ENCODE results near the gene CASK. TPM values are rescaled to one million over a fixed set of nuclear protein-coding genes. Genes with fewer than 3 reads are reported as not detected.

CASK gene
- total and polyA plus RNA-seq, 2 donors (not counting 1 experiment from before 2014, with no cell fraction given), result 27.4 to 78.3 TPM

GRCh38 chrX:41881166-41881565 lies 42.2 kb downstream of the CASK start:
- no peaks in the 10 kb centered on the region for H3K27me3 ChIP-seq (ENCODE audit: control insufficient read depth, insufficient read depth, low read length)
- no peaks in the 10 kb centered on the region for H3K4me1 ChIP-seq (ENCODE audit: control insufficient read depth, extremely low read depth, insufficient read depth, low read length)
- H3K9me3 ChIP-seq (ENCODE audit: control insufficient read depth, insufficient read depth, low read depth, low read length), result no peaks in the 10 kb centered on the region
- H3K4me3 ChIP-seq (replicated peaks in 1 of 4; ENCODE audit: control extremely low read depth in 1 of 4, insufficient read depth in 1 of 4, low read depth in 3 of 4, low read length in 4 of 4), result no peak overlapping the region
- no peak for DNase-seq (ENCODE audit: low read depth in 2 of 2)
- H3K79me2 ChIP-seq (ENCODE audit: control insufficient read depth, insufficient read depth, low read length), result no peaks in the 10 kb centered on the region
- H3K36me3 ChIP-seq (ENCODE audit: control insufficient read depth, insufficient read depth, low read length), result no peaks in the 10 kb centered on the region
- H3K9ac ChIP-seq (ENCODE audit: insufficient read depth, low read length), result no peak overlapping the region
- H4K20me1 ChIP-seq (ENCODE audit: control insufficient read depth, extremely low read depth, insufficient read depth, low read length), result no peaks in the 10 kb centered on the region
- no peak overlapping the region for H3K27ac ChIP-seq (ENCODE audit: insufficient read depth, low read length)
- no peak overlapping the region for H2AFZ ChIP-seq (ENCODE audit: low read length)
- no peak overlapping the region for H3K4me2 ChIP-seq (ENCODE audit: extremely low read depth, insufficient read depth, low read length)
- TF ChIP-seq, protein P1, sequence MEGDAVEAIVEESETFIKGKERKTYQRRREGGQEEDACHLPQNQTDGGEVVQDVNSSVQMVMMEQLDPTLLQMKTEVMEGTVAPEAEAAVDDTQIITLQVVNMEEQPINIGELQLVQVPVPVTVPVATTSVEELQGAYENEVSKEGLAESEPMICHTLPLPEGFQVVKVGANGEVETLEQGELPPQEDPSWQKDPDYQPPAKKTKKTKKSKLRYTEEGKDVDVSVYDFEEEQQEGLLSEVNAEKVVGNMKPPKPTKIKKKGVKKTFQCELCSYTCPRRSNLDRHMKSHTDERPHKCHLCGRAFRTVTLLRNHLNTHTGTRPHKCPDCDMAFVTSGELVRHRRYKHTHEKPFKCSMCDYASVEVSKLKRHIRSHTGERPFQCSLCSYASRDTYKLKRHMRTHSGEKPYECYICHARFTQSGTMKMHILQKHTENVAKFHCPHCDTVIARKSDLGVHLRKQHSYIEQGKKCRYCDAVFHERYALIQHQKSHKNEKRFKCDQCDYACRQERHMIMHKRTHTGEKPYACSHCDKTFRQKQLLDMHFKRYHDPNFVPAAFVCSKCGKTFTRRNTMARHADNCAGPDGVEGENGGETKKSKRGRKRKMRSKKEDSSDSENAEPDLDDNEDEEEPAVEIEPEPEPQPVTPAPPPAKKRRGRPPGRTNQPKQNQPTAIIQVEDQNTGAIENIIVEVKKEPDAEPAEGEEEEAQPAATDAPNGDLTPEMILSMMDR (conservative IDR thresholded peaks at IDR 0.05 in 1 of 2, IDR thresholded peaks at IDR 0.05 in 1 of 2; ENCODE audit: low read depth in 1 of 2, low read length in 2 of 2), result no peak
- no peak for TF ChIP-seq EZH2 (IDR thresholded peaks at IDR 0.05; ENCODE audit: low read length, missing control alignments)

DNA sequence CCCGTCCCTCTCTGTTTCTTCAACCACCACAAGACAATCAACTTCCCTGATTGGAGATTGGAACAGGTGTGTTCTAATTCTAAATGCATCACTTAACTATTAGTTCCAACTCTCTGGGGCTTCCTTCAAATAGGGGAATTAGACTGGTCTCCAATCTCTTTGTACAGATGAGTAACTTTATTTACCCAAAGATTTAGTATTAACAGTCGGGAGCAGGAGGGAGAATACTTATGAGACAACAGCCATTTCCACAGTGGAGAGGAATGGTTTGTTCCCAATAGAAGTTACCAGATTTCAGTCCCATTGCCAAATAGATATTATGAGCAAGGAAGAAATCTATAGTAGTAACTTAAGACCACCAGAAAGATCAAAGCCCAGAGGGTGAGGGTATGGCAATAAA lies 46.2 kb downstream of the CASK start:
- TF ChIP-seq EZH2 (IDR thresholded peaks at IDR 0.05; ENCODE audit: low read length, missing control alignments), result no peak
- TF ChIP-seq, protein P1 (conservative IDR thresholded peaks at IDR 0.05 in 1 of 2, IDR thresholded peaks at IDR 0.05 in 1 of 2; ENCODE audit: low read depth in 1 of 2, low read length in 2 of 2), result no peak
- no peak overlapping the region for H3K4me2 ChIP-seq (ENCODE audit: extremely low read depth, insufficient read depth, low read length)
- H3K27me3 ChIP-seq (ENCODE audit: control insufficient read depth, insufficient read depth, low read length), result no peaks in the 10 kb centered on the region
- DNase-seq (ENCODE audit: low read depth in 2 of 2), result no peak
- H4K20me1 ChIP-seq (ENCODE audit: control insufficient read depth, extremely low read depth, insufficient read depth, low read length), result no peaks in the 10 kb centered on the region
- no peaks in the 10 kb centered on the region for H3K79me2 ChIP-seq (ENCODE audit: control insufficient read depth, insufficient read depth, low read length)
- no peaks in the 10 kb centered on the region for H3K4me1 ChIP-seq (ENCODE audit: control insufficient read depth, extremely low read depth, insufficient read depth, low read length)
- H3K36me3 ChIP-seq (ENCODE audit: control insufficient read depth, insufficient read depth, low read length), result no peaks in the 10 kb centered on the region
- no peak overlapping the region for H3K4me3 ChIP-seq (replicated peaks in 1 of 4; ENCODE audit: control extremely low read depth in 1 of 4, insufficient read depth in 1 of 4, low read depth in 3 of 4, low read length in 4 of 4)
- no peak overlapping the region for H3K9ac ChIP-seq (ENCODE audit: insufficient read depth, low read length)
- no peak overlapping the region for H2AFZ ChIP-seq (ENCODE audit: low read length)
- H3K9me3 ChIP-seq (ENCODE audit: control insufficient read depth, insufficient read depth, low read depth, low read length), result no peaks in the 10 kb centered on the region
- no peak overlapping the region for H3K27ac ChIP-seq (ENCODE audit: insufficient read depth, low read length)

GRCh38 chrX:41875142-41875541 lies 48.2 kb downstream of the CASK start:
- H3K4me2 ChIP-seq (ENCODE audit: extremely low read depth, insufficient read depth, low read length), result no peak overlapping the region
- no peaks in the 10 kb centered on the region for H3K4me1 ChIP-seq (ENCODE audit: control insufficient read depth, extremely low read depth, insufficient read depth, low read length)
- H3K27me3 ChIP-seq (ENCODE audit: control insufficient read depth, insufficient read depth, low read length), result no peaks in the 10 kb centered on the region
- TF ChIP-seq, protein P1 (conservative IDR thresholded peaks at IDR 0.05 in 1 of 2, IDR thresholded peaks at IDR 0.05 in 1 of 2; ENCODE audit: low read depth in 1 of 2, low read length in 2 of 2), result no peak
- no peak for TF ChIP-seq EZH2 (IDR thresholded peaks at IDR 0.05; ENCODE audit: low read length, missing control alignments)
- peak in 1 of 2 donors; percentile 38 for DNase-seq (ENCODE audit: low read depth in 2 of 2)
- H3K4me3 ChIP-seq (replicated peaks in 1 of 4; ENCODE audit: control extremely low read depth in 1 of 4, insufficient read depth in 1 of 4, low read depth in 3 of 4, low read length in 4 of 4), result no peak overlapping the region
- H3K9me3 ChIP-seq (ENCODE audit: control insufficient read depth, insufficient read depth, low read depth, low read length), result no peaks in the 10 kb centered on the region
- no peak overlapping the region for H2AFZ ChIP-seq (ENCODE audit: low read length)
- H4K20me1 ChIP-seq (ENCODE audit: control insufficient read depth, extremely low read depth, insufficient read depth, low read length), result no peaks in the 10 kb centered on the region
- H3K9ac ChIP-seq (ENCODE audit: insufficient read depth, low read length), result no peak overlapping the region
- no peaks in the 10 kb centered on the region for H3K79me2 ChIP-seq (ENCODE audit: control insufficient read depth, insufficient read depth, low read length)
- H3K36me3 ChIP-seq (ENCODE audit: control insufficient read depth, insufficient read depth, low read length), result no peaks in the 10 kb centered on the region
- H3K27ac ChIP-seq (ENCODE audit: insufficient read depth, low read length), result no peak overlapping the region

Data from fibroblast of lung (primary cell).